Measurements from ENCODE around the gene LIPA.
A peak's percentile ranks its signal among the peaks of the same experiment; 100 is the strongest.
"Not testable (repeated sequence)": the region's sequence is repeated elsewhere in the genome, so short reads cannot be mapped to it uniquely, and the experiment has no call there.

The LIPA gene

GRCh38 chr10:89207181-89207800 is 44.3 kb downstream of the LIPA start, which contains the start of gene CH25H:
CH25H (minus strand) TSS chr10:89207317; CDS start chr10:89207292, 25 bp downstream.
- DNase-seq (ENCODE audit: low spot score), result peak; percentile 29

- DNase-seq (ENCODE audit: low spot score), result no peak
Measured at GRCh38 chr10:89206402-89207180, 45.0 kb downstream of the LIPA start.

- no peak for DNase-seq (ENCODE audit: low spot score)
Measured at GRCh38 chr10:89204621-89205185, 46.9 kb downstream of the LIPA start.

DNA sequence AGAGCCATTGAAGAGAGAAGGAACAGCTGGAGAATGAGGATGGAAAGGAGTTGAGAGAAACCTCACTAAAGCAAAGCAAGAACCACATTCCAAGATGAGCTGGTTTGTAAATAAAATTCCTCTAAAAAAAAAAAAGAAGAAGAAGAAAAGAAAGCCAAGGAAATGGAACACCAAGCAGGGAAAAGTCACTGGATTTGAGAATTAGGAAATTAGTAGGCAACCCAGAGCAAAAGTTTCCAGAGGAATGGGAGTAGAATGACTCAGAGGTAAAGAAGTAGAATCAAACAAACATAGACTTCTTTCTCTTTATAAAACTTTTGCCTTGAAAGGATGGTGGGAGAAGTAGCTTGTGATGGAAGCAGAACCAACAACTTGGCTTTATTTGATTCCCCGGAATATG is 48.3 kb downstream of the LIPA start:
- DNase-seq (ENCODE audit: low spot score), result no peak

GRCh38 chr10:89202033-89202425 is 49.5 kb downstream of the LIPA start:
- DNase-seq (ENCODE audit: low spot score), result no peak

GRCh38 chr10:89201345-89202032 is 50.1 kb downstream of the LIPA start:
- no peak for DNase-seq (ENCODE audit: low spot score)

DNA sequence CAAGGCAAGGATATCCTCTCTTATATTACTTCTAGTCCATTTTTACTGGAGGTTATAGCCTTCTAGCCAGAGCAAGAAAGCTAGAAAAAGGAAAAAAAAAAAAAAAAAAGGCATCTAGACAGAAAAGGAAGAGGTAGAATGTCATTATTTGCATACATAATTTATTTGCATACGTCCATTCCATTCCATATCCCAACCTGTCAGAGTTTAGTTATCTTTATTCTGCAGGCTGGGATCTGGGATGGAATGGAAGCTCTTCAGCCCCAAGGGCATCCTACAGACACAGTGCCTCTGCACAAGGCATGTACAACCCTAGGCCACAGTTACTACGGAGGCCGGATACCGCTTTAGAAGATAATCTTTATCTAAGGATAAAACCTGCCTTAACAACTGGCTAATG is 54.1 kb downstream of the LIPA start:
- DNase-seq (ENCODE audit: low spot score), result no peak

- not testable (repeated sequence) for DNase-seq (ENCODE audit: low spot score)
Measured at GRCh38 chr10:89191301-89191700, 60.3 kb downstream of the LIPA start.

GRCh38 chr10:89189211-89189734 is 62.3 kb downstream of the LIPA start:
- DNase-seq (ENCODE audit: low spot score), result no peak

GRCh38 chr10:89185658-89186057 is 65.9 kb downstream of the LIPA start:
- DNase-seq (ENCODE audit: low spot score), result no peak

GRCh38 chr10:89184638-89185037 is 66.9 kb downstream of the LIPA start:
- DNase-seq (ENCODE audit: low spot score), result no peak

- no peak for DNase-seq (ENCODE audit: low spot score)
Measured at GRCh38 chr10:89183571-89183970, 68.0 kb downstream of the LIPA start.

GRCh38 chr10:89182894-89183293 is 68.7 kb downstream of the LIPA start:
- no peak for DNase-seq (ENCODE audit: low spot score)

GRCh38 chr10:89175816-89176215 is 75.8 kb downstream of the LIPA start:
- DNase-seq (ENCODE audit: low spot score), result no peak

- no peak for DNase-seq (ENCODE audit: low spot score)
Measured at GRCh38 chr10:89173075-89173474, 78.5 kb downstream of the LIPA start.

- no peak for DNase-seq (ENCODE audit: low spot score)
Measured at GRCh38 chr10:89171996-89172395, 79.6 kb downstream of the LIPA start.

DNA sequence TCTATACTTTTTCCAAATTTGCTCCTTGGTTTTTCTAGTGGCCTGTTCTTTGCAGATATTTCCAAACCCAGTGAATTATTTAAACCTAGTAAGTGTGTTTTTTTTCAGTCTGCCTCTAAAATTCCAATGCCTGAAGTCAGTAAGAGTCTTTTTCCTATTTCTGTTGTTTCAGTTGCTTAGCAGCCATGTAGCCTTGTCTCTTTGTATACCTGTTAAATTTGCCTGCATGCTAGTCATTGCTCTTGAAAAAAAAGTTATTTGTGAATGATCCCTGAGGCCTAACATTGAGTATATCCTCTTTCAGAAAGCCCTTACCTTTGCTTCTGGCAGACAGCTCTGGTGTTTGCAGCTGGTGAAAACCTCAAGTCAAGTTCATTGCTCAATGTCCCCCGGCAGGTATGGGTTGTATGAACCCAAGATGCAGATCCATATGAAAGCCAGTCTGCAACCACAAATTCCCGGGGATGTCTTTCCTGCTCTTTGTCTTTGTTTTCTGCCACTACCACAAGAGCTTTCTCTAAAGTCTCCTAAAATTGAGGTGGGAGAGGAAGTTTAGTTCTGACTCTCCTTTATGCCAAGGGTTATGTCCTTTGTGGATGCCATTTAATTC is 80.2 kb downstream of the LIPA start:
- DNase-seq (ENCODE audit: low spot score), result no peak

- not testable (repeated sequence) for DNase-seq (ENCODE audit: low spot score)
Measured at GRCh38 chr10:89168354-89168900, 83.1 kb downstream of the LIPA start.

- no peak for DNase-seq (ENCODE audit: low spot score)
Measured at GRCh38 chr10:89167915-89168314, 83.7 kb downstream of the LIPA start.

GRCh38 chr10:89165923-89166322 is 85.7 kb downstream of the LIPA start:
- DNase-seq (ENCODE audit: low spot score), result no peak

- no peak for DNase-seq (ENCODE audit: low spot score)
Measured at GRCh38 chr10:89164920-89165319, 86.7 kb downstream of the LIPA start.

DNA sequence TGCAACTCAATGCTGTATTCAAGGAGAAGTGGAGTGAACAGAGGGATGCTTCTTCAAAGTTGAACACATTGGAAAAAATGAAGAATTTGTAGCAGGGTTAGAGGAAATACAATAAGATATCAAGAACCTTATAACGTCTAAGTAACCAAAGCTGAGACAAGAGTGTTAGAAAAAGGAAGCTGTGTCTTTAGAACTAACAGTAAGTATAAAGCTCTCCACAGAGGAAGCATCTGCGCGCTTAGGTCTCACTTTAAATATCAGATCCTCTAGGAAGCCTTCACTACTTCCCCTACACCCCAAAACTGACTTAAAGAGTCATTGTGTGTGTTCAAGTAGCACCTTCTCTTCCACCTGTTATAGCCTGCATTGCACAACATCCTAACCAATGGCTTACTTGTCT is 87.5 kb downstream of the LIPA start:
- no peak for DNase-seq (ENCODE audit: low spot score)

All from activated CD4-positive, alpha-beta T cell treated with anti-CD3 and anti-CD28 coated beads, Interleukin-2, Interleukin-4, amounts not matched to agents 100 ng/mL and 50 ng/mL, durations not matched to agents 16 hours and 8 hours (primary cell).